ENCODE measurements around the gene KATNB1. TPM values are rescaled to one million over a fixed set of nuclear protein-coding genes. Genes with fewer than 3 reads are reported as not detected.
"Not testable (repeated sequence)": the region's sequence is repeated elsewhere in the genome, so short reads cannot be mapped to it uniquely, and the experiment has no call there.

KATNB1 gene
- total RNA-seq, 1 donor from 2014 or later: 23.4 TPM

DNA sequence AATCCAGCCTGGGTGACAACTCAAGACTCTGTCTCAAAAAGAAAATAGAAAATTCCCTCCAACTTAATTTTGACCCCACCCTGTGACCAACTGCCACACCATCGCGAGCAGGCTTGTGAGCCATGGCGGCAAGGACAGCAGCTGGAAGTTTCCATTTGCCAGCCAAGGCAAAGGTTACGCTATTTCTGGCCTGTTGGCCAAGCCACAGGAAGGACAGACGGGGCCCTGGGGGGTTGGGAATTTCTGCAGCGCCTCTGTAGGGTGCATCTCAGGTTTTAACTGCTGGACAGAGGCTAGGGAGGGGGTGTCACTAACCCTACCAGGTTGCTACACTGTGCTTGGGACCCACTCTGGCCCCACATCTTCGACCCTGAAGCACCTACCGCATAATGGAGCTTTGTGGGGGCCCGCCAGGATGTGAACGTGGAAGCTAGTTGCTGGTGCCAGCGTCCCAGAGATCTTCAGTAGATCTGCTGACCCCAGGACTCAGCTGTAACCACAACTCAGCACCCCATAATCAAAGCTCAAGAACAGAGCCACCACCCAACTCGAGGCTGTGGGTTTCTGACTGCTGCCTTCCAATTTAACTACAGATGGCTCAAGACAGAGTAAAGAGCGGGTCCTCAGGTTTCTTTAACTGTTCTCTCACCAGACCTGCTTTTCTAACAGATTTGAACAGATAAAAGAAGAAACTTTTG, 55.8 kb downstream of the KATNB1 start:
- no peak for DNase-seq (ENCODE audit: low spot score)

GRCh38 chr16:57791893-57792461, 56.4 kb downstream of the KATNB1 start:
- DNase-seq (ENCODE audit: low spot score): no peak

GRCh38 chr16:57794849-57795430, 59.4 kb downstream of the KATNB1 start:
- DNase-seq (ENCODE audit: low spot score): no peak

DNA sequence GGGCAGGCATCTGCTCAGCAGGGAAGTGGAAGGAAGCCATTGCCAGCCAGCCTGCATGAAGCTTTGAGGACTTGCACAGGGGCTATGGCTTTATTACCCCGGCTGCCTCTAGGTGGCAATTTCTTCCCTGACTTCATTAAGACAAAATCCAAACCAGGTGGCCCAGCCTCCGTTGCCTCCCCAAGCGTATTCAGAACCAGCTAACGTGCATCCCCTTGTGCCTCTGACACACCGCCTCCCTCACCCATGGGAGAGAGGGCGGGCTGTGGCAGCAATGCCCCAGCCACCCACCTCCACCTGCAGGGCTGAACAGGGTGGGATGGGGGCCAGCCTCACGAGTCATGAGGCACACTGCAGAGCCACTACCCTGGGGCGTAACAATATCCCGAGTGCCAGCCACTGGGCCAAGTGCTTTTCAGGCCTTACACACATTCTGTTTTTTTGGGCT, 59.9 kb downstream of the KATNB1 start:
- no peak for DNase-seq (ENCODE audit: low spot score)

DNA sequence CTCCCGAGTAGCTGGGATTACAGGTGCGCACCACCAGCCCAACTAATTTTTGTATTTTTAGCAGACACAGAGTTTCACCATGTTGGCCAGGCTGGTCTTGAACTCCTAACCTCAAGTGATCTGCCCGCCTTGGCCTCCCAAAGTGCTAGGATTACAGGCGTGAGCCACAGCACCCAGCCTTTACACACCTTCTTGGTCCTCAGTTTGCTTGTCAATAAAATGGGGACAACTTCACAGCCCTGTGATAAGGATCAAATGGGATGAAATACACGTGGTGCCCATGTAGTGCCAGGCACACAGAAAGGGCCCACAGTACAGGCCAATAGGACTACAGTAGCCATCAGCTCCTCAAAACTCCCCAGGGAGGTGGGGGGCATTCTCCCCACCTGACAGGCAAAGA, 60.4 kb downstream of the KATNB1 start:
- DNase-seq (ENCODE audit: low spot score): not testable (repeated sequence)

DNA sequence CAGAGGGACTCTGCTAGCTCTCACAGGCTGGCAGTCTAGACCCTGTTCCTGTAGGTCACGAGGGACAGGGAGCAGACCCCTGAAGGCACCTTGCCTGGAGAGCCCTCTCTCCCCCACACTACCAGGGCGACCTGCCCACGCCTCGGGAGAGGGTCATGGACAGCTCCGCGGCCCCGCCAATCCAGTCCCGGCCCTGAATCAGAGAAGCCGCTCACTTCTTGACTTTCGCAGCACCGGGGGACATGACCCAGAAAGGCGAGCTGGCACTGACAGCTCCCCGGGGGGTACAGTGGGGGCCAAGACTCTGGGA, 61.6 kb downstream of the KATNB1 start:
- DNase-seq (ENCODE audit: low spot score): no peak

DNA sequence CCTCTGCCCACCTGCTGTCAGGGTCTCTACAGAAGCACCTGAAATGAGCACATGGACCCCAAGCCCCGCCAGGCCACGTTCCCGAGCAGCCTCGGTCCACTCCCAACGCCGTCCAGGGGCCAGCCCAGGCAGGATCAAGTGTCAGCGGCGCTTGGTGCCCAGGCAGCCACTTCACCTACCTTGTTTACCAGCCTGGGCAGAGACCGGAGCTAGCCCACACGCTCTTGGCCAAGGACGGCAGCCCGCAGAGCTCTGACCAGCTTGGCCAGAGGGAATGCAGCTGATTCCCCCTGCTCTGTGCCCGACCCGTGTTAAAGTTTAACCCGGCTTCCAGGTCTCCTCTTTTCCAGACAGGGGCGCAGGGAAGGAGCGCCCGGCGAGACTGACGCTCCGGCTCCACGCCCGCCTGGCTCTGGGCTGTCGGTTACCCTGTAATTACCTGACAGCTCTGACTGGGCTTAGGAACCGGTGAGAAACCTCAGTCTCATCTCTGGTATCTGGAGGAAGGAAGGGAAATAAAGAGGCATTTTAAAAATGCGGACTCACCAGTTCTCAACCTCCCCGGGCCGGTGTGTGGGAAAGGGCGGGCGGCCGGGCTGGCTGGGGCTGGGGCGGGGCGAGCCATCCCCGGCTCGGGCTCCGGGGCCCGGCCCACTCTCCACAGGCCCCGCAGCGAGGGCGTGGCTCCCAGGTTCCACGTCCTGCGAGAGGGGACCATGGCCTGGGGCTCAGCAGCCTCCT, 62.1 kb downstream of the KATNB1 start:
- peak; percentile 49 for DNase-seq (ENCODE audit: low spot score)

- no peak for DNase-seq (ENCODE audit: low spot score)
Measured at GRCh38 chr16:57798267-57798810, 62.8 kb downstream of the KATNB1 start.

DNA sequence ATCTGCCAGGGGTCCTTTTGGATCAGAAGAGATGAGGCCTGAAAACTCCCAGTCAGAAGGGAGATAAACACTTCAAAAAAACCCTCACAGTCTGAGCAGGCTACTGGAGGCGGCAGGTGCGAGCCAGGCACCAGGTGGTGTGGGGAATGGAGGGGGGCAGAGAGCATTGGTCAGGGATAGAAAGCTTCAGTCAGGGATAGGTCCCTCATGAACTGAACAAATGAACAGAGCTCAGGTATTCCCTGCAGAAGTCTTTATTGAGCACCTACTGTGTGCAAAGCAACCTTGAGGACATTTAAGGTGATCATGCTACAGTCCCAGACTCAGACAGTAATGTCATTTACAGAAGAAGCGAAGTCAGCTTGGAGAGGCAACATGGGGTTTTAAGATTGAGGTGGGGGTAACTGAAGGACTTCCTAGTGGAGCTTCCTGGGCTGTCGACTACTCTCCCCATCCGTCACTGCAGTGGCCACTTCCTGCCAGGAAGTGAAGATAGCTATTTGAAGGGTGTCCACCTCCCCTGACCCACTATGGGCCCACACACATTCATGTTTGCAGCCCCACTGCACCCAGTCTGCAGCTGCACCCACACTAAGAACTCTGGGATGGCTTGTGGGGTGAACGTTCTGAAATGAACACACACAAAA, 63.5 kb downstream of the KATNB1 start:
- no peak for DNase-seq (ENCODE audit: low spot score)

DNA sequence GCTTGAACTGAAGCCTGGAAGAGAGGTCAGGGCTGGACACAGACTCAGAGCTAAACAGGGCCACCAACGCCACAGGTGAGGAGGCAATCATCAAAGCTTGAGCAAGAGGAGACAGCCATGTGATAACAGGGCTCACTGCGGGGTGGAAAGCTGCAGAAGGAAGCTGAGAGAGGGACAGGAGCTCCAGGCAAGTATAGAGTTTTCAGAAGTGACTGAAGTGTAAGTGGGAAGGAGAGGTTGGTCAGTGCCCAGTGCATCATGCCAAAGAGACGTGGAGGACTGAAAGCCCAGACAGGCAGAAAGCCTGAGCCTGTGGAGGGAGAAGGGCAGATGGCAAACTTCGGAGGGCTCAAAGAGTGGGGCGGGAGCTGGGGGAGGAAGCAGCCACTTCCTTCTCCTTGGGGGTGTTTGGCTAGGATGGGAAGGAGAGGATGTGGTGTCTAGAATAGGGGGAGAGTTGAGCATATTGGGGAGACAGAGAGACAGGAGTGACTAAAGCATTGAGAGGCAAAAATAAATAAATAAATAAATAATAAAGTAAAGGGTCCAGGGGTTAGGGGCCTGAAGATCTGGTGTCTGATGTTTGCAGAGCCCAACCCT, 64.1 kb downstream of the KATNB1 start:
- DNase-seq (ENCODE audit: low spot score): no peak

GRCh38 chr16:57800200-57801097, 64.9 kb downstream of the KATNB1 start:
- no peak for DNase-seq (ENCODE audit: low spot score)

GRCh38 chr16:57801098-57801808, 65.7 kb downstream of the KATNB1 start:
- DNase-seq (ENCODE audit: low spot score): no peak

DNA sequence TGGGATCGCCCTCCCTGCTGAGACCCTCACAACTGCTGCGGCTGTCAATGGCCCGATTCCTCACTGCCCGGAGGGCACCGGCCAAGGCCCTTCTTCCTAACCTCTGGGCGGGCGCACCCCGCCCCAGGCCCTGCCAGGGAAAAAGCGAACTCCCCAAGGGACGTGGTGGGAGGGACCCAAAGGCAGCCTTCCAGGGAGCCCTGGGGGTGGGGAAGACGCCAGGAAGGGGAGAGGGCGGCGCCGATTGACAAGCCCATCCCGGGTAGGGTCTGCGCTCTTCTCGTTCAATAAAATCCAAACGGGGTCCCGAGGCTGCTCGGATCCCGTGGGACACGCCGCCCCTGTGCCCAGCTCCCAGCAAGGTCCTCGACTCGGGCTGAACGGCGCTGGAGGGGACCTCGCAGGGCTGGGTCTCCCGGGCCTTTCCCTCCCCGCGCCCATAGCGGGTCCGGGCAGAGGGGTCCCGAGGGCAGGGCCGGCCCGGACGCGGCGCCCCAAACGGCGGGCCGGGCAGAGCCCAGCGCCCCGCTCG, 66.3 kb downstream of the KATNB1 start:
- DNase-seq (ENCODE audit: low spot score): no peak

DNA sequence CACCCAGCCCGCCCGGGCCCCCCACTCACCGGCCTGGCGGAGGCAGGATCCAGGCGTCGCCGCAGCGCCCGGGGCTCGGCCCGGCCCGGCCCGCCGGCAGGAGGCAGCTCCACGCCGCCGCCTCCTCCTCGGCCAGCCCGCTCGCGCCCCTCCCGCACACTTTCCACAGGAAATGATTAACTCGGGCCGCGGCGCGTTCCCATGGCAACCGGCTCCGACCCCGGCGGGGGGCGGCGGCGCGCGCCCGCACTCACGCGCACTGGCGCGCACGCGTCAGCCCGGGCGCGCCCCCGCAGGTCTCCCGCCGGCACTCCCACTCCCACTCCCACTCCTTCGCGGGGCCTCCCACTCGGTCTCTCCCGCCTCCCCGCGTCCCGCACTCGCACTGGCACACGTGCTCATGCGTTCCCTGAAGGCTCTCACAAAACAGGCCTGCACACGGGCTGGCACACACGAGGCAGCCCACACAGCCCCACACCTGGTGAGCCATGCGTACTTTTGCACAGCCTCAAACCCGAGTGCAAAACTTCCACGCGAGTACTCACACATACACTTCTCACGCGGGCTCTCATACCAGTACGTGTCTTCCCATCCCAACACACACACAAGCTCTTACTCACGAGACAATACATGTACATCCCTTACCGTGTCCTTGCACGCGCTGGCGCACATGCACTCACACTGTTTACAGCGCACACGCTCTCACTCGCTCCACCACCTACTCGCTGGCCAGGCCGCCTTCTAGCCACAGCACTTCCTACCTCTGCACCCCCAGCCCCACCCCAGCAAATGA, 67.0 kb downstream of the KATNB1 start, which contains the start of gene KIFC3:
Gene KIFC3 (minus strand): TSS at position 151 of the 793 bp plus-strand sequence. CDS start 4,248 bp downstream, outside the sequence.
- peak; percentile 77 for DNase-seq (ENCODE audit: low spot score)

DNA sequence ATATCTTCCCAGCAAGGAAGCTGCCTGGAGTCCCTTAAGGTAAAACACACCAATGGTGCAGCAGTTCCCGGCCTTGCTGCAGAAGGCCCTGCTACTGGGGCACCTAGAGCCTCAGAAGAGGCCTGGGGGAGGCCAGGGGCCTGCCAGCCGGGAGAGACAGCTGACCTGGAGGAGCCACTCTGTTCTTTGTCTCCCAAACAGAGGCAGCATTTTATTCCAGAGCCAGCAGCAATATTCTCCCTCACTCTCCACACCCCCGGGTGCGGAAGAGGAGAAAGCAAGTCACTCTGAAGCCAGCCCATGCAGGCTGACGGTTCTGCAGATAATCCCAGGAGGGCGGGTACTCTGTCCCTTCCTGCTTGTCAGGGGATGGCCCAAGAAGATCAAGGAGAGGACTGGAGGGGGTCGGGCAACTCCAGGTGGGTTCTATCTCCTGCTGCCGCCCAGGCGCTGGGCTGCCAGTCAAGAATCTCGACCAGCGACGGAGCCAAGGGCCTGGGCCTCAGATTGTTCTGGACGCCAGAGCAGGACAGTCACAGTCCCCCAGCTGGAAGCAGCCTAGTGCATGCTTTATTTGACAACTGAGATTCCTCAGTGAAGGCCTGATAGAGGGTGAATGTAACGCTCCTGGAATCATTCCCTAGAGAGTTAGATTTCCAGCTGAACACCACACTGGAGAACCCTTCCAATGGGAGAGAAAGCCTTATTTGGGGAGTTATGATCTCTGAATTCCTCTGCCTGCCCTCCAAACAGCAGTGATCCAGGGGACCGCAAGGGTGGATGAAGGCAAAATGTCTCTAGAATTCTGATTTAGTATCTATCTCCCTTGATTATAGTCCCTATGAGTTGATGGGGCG, 67.8 kb downstream of the KATNB1 start:
- no peak for DNase-seq (ENCODE audit: low spot score)

- no peak for DNase-seq (ENCODE audit: low spot score)
Measured at GRCh38 chr16:57804111-57804837, 68.7 kb downstream of the KATNB1 start.

- no peak for DNase-seq (ENCODE audit: low spot score)
Measured at GRCh38 chr16:57805176-57805575, 69.6 kb downstream of the KATNB1 start.

All from mucosa of gallbladder (tissue), 1 donor.